ENCODE results near the gene PDCD6IP.
"Not testable (repeated sequence)": the region's sequence is repeated elsewhere in the genome, so short reads cannot be mapped to it uniquely, and the experiment has no call there.

The PDCD6IP gene

GRCh38 chr3:33821989-33822388 lies 23.6 kb downstream of the PDCD6IP start:
- Histone ChIP-seq H3K9me3 (ENCODE audit: control insufficient read depth in 5 of 5, low read length in 5 of 5) (no peaks in the 10 kb centered on the region), H3K9ac (ENCODE audit: low read length in 5 of 5) (no peak overlapping the region), H3K27me3 (ENCODE audit: control insufficient read depth in 5 of 5, insufficient read depth in 4 of 5, low read length in 5 of 5) (no peaks in the 10 kb centered on the region), H3K4me3 (ENCODE audit: low read depth in 1 of 5, low read length in 5 of 5) (no peak overlapping the region), H3K4me1 (ENCODE audit: control insufficient read depth in 5 of 5, insufficient read depth in 5 of 5, low read length in 5 of 5) (no peaks in the 10 kb centered on the region), H3K36me3 (ENCODE audit: control insufficient read depth in 5 of 5, insufficient read depth in 5 of 5, low read length in 5 of 5) (peaks cover 22 to 37% (median 26%) of the 10 kb centered on the region in 5 donors), H3K27ac (ENCODE audit: low read depth, low read length) (no peak overlapping the region)

- Histone ChIP-seq H3K9me3 (ENCODE audit: control insufficient read depth in 5 of 5, low read length in 5 of 5) (no peaks in the 10 kb centered on the region), H3K4me3 (ENCODE audit: low read depth in 1 of 5, low read length in 5 of 5) (no peak overlapping the region), H3K27me3 (ENCODE audit: control insufficient read depth in 5 of 5, insufficient read depth in 4 of 5, low read length in 5 of 5) (no peaks in the 10 kb centered on the region), H3K27ac (ENCODE audit: low read depth, low read length) (no peak overlapping the region), H3K4me1 (ENCODE audit: control insufficient read depth in 5 of 5, insufficient read depth in 5 of 5, low read length in 5 of 5) (no peaks in the 10 kb centered on the region), H3K9ac (ENCODE audit: low read length in 5 of 5) (no peak overlapping the region), H3K36me3 (ENCODE audit: control insufficient read depth in 5 of 5, insufficient read depth in 5 of 5, low read length in 5 of 5) (peaks cover 22 to 48% (median 39%) of the 10 kb centered on the region in 5 donors)
Measured at GRCh38 chr3:33823821-33824220, 25.4 kb downstream of the PDCD6IP start.

- Histone ChIP-seq H3K27me3 (ENCODE audit: control insufficient read depth in 5 of 5, insufficient read depth in 4 of 5, low read length in 5 of 5) (no peaks in the 10 kb centered on the region), H3K9me3 (ENCODE audit: control insufficient read depth in 5 of 5, low read length in 5 of 5) (no peaks in the 10 kb centered on the region), H3K9ac (ENCODE audit: low read length in 5 of 5) (no peak overlapping the region), H3K4me3 (ENCODE audit: low read depth in 1 of 5, low read length in 5 of 5) (no peak overlapping the region), H3K4me1 (ENCODE audit: control insufficient read depth in 5 of 5, insufficient read depth in 5 of 5, low read length in 5 of 5) (no peaks in the 10 kb centered on the region), H3K27ac (ENCODE audit: low read depth, low read length) (no peak overlapping the region), H3K36me3 (ENCODE audit: control insufficient read depth in 5 of 5, insufficient read depth in 5 of 5, low read length in 5 of 5) (peaks cover 29 to 58% (median 49%) of the 10 kb centered on the region in 5 donors)
Measured at GRCh38 chr3:33825111-33825510, 26.7 kb downstream of the PDCD6IP start.

GRCh38 chr3:33826206-33826605 lies 27.8 kb downstream of the PDCD6IP start:
- no peaks in the 10 kb centered on the region for H3K27me3 ChIP-seq (ENCODE audit: control insufficient read depth in 5 of 5, insufficient read depth in 4 of 5, low read length in 5 of 5)
- peaks cover 25 to 55% (median 49%) of the 10 kb centered on the region in 5 donors for H3K36me3 ChIP-seq (ENCODE audit: control insufficient read depth in 5 of 5, insufficient read depth in 5 of 5, low read length in 5 of 5)
- no peak overlapping the region for H3K4me3 ChIP-seq (ENCODE audit: low read depth in 1 of 5, low read length in 5 of 5)
- H3K27ac ChIP-seq (ENCODE audit: low read depth, low read length): no peak overlapping the region
- no peaks in the 10 kb centered on the region for H3K4me1 ChIP-seq (ENCODE audit: control insufficient read depth in 5 of 5, insufficient read depth in 5 of 5, low read length in 5 of 5)
- H3K9me3 ChIP-seq (ENCODE audit: control insufficient read depth in 5 of 5, low read length in 5 of 5): no peaks in the 10 kb centered on the region
- H3K9ac ChIP-seq (ENCODE audit: low read length in 5 of 5): no peak overlapping the region

GRCh38 chr3:33826688-33827087 lies 28.3 kb downstream of the PDCD6IP start:
- H3K27me3 ChIP-seq (ENCODE audit: control insufficient read depth in 5 of 5, insufficient read depth in 4 of 5, low read length in 5 of 5): no peaks in the 10 kb centered on the region
- no peaks in the 10 kb centered on the region for H3K4me1 ChIP-seq (ENCODE audit: control insufficient read depth in 5 of 5, insufficient read depth in 5 of 5, low read length in 5 of 5)
- no peak overlapping the region for H3K27ac ChIP-seq (ENCODE audit: low read depth, low read length)
- no peaks in the 10 kb centered on the region for H3K9me3 ChIP-seq (ENCODE audit: control insufficient read depth in 5 of 5, low read length in 5 of 5)
- no peak overlapping the region for H3K4me3 ChIP-seq (ENCODE audit: low read depth in 1 of 5, low read length in 5 of 5)
- H3K36me3 ChIP-seq (ENCODE audit: control insufficient read depth in 5 of 5, insufficient read depth in 5 of 5, low read length in 5 of 5): peaks cover 26 to 58% (median 49%) of the 10 kb centered on the region in 5 donors
- H3K9ac ChIP-seq (ENCODE audit: low read length in 5 of 5): no peak overlapping the region

- no peak overlapping the region for H3K27ac ChIP-seq (ENCODE audit: low read depth, low read length)
- no peaks in the 10 kb centered on the region for H3K9me3 ChIP-seq (ENCODE audit: control insufficient read depth in 5 of 5, low read length in 5 of 5)
- no peak overlapping the region for H3K9ac ChIP-seq (ENCODE audit: low read length in 5 of 5)
- no peaks in the 10 kb centered on the region for H3K27me3 ChIP-seq (ENCODE audit: control insufficient read depth in 5 of 5, insufficient read depth in 4 of 5, low read length in 5 of 5)
- H3K36me3 ChIP-seq (ENCODE audit: control insufficient read depth in 5 of 5, insufficient read depth in 5 of 5, low read length in 5 of 5): peaks cover 19 to 56% (median 41%) of the 10 kb centered on the region in 5 donors
- H3K4me1 ChIP-seq (ENCODE audit: control insufficient read depth in 5 of 5, insufficient read depth in 5 of 5, low read length in 5 of 5): peaks cover 0 to 6% (median 0%) of the 10 kb centered on the region in 5 donors
- no peak overlapping the region for H3K4me3 ChIP-seq (ENCODE audit: low read depth in 1 of 5, low read length in 5 of 5)
Measured at GRCh38 chr3:33829720-33830119, 31.3 kb downstream of the PDCD6IP start.

GRCh38 chr3:33831053-33831452 lies 32.6 kb downstream of the PDCD6IP start:
- no peaks in the 10 kb centered on the region for H3K27me3 ChIP-seq (ENCODE audit: control insufficient read depth in 5 of 5, insufficient read depth in 4 of 5, low read length in 5 of 5)
- no peak overlapping the region for H3K27ac ChIP-seq (ENCODE audit: low read depth, low read length)
- no peak overlapping the region for H3K9ac ChIP-seq (ENCODE audit: low read length in 5 of 5)
- peaks cover 0 to 6% (median 0%) of the 10 kb centered on the region in 5 donors for H3K4me1 ChIP-seq (ENCODE audit: control insufficient read depth in 5 of 5, insufficient read depth in 5 of 5, low read length in 5 of 5)
- no peak overlapping the region for H3K4me3 ChIP-seq (ENCODE audit: low read depth in 1 of 5, low read length in 5 of 5)
- H3K36me3 ChIP-seq (ENCODE audit: control insufficient read depth in 5 of 5, insufficient read depth in 5 of 5, low read length in 5 of 5): peaks cover 18 to 52% (median 42%) of the 10 kb centered on the region in 5 donors
- H3K9me3 ChIP-seq (ENCODE audit: control insufficient read depth in 5 of 5, low read length in 5 of 5): no peaks in the 10 kb centered on the region

GRCh38 chr3:33833408-33834095 lies 35.1 kb downstream of the PDCD6IP start:
- H3K9ac ChIP-seq (ENCODE audit: low read length in 5 of 5): no peak overlapping the region
- peaks cover 0 to 6% (median 0%) of the 10 kb centered on the region in 5 donors for H3K4me1 ChIP-seq (ENCODE audit: control insufficient read depth in 5 of 5, insufficient read depth in 5 of 5, low read length in 5 of 5)
- no peaks in the 10 kb centered on the region for H3K27me3 ChIP-seq (ENCODE audit: control insufficient read depth in 5 of 5, insufficient read depth in 4 of 5, low read length in 5 of 5)
- H3K27ac ChIP-seq (ENCODE audit: low read depth, low read length): no peak overlapping the region
- H3K9me3 ChIP-seq (ENCODE audit: control insufficient read depth in 5 of 5, low read length in 5 of 5): no peaks in the 10 kb centered on the region
- no peak overlapping the region for H3K4me3 ChIP-seq (ENCODE audit: low read depth in 1 of 5, low read length in 5 of 5)
- peaks cover 20 to 41% (median 32%) of the 10 kb centered on the region in 5 donors for H3K36me3 ChIP-seq (ENCODE audit: control insufficient read depth in 5 of 5, insufficient read depth in 5 of 5, low read length in 5 of 5)

- Histone ChIP-seq H3K9ac (ENCODE audit: low read length in 5 of 5) (no peak overlapping the region), H3K9me3 (ENCODE audit: control insufficient read depth in 5 of 5, low read length in 5 of 5) (no peaks in the 10 kb centered on the region), H3K27me3 (ENCODE audit: control insufficient read depth in 5 of 5, insufficient read depth in 4 of 5, low read length in 5 of 5) (no peaks in the 10 kb centered on the region), H3K27ac (ENCODE audit: low read depth, low read length) (no peak overlapping the region), H3K4me1 (ENCODE audit: control insufficient read depth in 5 of 5, insufficient read depth in 5 of 5, low read length in 5 of 5) (peaks cover 0 to 6% (median 0%) of the 10 kb centered on the region in 5 donors), H3K36me3 (ENCODE audit: control insufficient read depth in 5 of 5, insufficient read depth in 5 of 5, low read length in 5 of 5) (peaks cover 20 to 40% (median 31%) of the 10 kb centered on the region in 5 donors), H3K4me3 (ENCODE audit: low read depth in 1 of 5, low read length in 5 of 5) (no peak overlapping the region)
Measured at GRCh38 chr3:33834096-33834453, 35.6 kb downstream of the PDCD6IP start.

- not testable (repeated sequence) for H3K27ac ChIP-seq (ENCODE audit: low read depth, low read length); H3K27me3 ChIP-seq (ENCODE audit: control insufficient read depth in 5 of 5, insufficient read depth in 4 of 5, low read length in 5 of 5); H3K4me1 ChIP-seq (ENCODE audit: control insufficient read depth in 5 of 5, insufficient read depth in 5 of 5, low read length in 5 of 5); H3K9ac ChIP-seq (ENCODE audit: low read length in 5 of 5); H3K4me3 ChIP-seq (ENCODE audit: low read depth in 1 of 5, low read length in 5 of 5); H3K9me3 ChIP-seq (ENCODE audit: control insufficient read depth in 5 of 5, low read length in 5 of 5)
- H3K36me3 ChIP-seq (ENCODE audit: control insufficient read depth in 5 of 5, insufficient read depth in 5 of 5, low read length in 5 of 5): peaks cover 12 to 38% (median 27%) of the 10 kb centered on the region in 5 donors
Measured at GRCh38 chr3:33837182-33837581, 38.8 kb downstream of the PDCD6IP start.

Data from subcutaneous abdominal adipose tissue (tissue), 5 donors.